B cell (primary cell): ENCODE data around the gene RAB11FIP5.

ENCODE experiments used
- CTCF ChIP-seq: fragments of 200-600 bp; IDR thresholded peaks from one replicate; pipeline ENCODE4 v1.8.0; 2022; ENCODE audit warnings: antibody characterized with exemption, mild to moderate bottlenecking
- EZH2 ChIP-seq: IDR thresholded peaks from 2 replicates; pipeline ENCODE4 v1.6.1; 2012; ENCODE audit warnings: borderline replicate concordance, low read depth, mild to moderate bottlenecking, moderate library complexity, low read length; ENCODE audit not compliant: insufficient read depth, poor library complexity, severe bottlenecking

- no peak for TF ChIP-seq CTCF
- TF ChIP-seq EZH2 = no peak
Measured at GRCh38 chr2:73089270-73090030, 23.3 kb downstream of the RAB11FIP5 start.
